GM23338 (cell line): ENCODE measurements around the gene RABGAP1L. TPM values are rescaled to one million over a fixed set of nuclear protein-coding genes. Genes with fewer than 3 reads are reported as not detected.

Experiments used
- ATAC-seq: fragments of 200-7000 bp; cut with Tn5 transposase; 3 replicates; pipeline ENCODE4 v1.9.1; 2020
- DNase-seq: peaks from one replicate; pipeline ENCODE4 v3.0.0-alpha.2; 2015; ENCODE audit warnings: low spot score
- H2AFZ ChIP-seq: fragments of 200-600 bp; sonication (generic); 2 replicates; pipeline ENCODE4 v1.8.0; 2016; ENCODE audit warnings: antibody characterized with exemption, mild to moderate bottlenecking, moderate library complexity
- H3F3A ChIP-seq: fragments of 200-600 bp; sonication (generic); replicated peaks from 2 replicates; pipeline ENCODE4 v1.8.0; 2017; ENCODE audit warnings: antibody characterized with exemption, mixed run types, low read depth
- H3K27ac ChIP-seq: fragments of 200-600 bp; sonication (generic); 2 replicates; pipeline ENCODE4 v1.6.1; 2016; ENCODE audit warnings: low read depth
- H3K27me3 ChIP-seq: fragments of 200-600 bp; sonication (generic); 2 replicates; pipeline ENCODE4 v1.8.0; 2016; ENCODE audit warnings: mild to moderate bottlenecking, mixed run types, moderate library complexity; ENCODE audit not compliant: insufficient read depth
- H3K36me3 ChIP-seq: fragments of 200-600 bp; sonication (generic); 2 replicates; pipeline ENCODE4 v1.8.0; 2016; ENCODE audit warnings: mild to moderate bottlenecking; ENCODE audit not compliant: insufficient read depth
- H3K4me1 ChIP-seq: fragments of 200-600 bp; sonication (generic); 2 replicates; pipeline ENCODE4 v1.8.0; 2016; ENCODE audit warnings: mild to moderate bottlenecking, moderate library complexity; ENCODE audit not compliant: insufficient read depth
- H3K4me2 ChIP-seq: fragments of 200-600 bp; sonication (generic); 2 replicates; pipeline ENCODE4 v1.7.1; 2017; ENCODE audit warnings: mixed run types
- H3K4me3 ChIP-seq: fragments of 200-600 bp; sonication (generic); 2 replicates; pipeline ENCODE4 v1.6.1; 2016; ENCODE audit warnings: mixed run types
- H3K79me2 ChIP-seq: fragments of 200-600 bp; sonication (generic); replicated peaks from 2 replicates; pipeline ENCODE4 v1.8.0; 2017; ENCODE audit warnings: mild to moderate bottlenecking; ENCODE audit not compliant: insufficient read depth
- H3K9me2 ChIP-seq: fragments of 200-600 bp; sonication (generic); 2 replicates; pipeline ENCODE4 v1.8.0; 2017; ENCODE audit not compliant: insufficient read depth
- H4K20me1 ChIP-seq: fragments of 200-600 bp; sonication (generic); replicated peaks from 2 replicates; pipeline ENCODE4 v1.8.0; 2017; ENCODE audit warnings: mild to moderate bottlenecking; ENCODE audit not compliant: insufficient read depth
- H3K27ac Mint-ChIP-seq: 2 replicates; pipeline ENCODE4 v1.8.0; 2020; ENCODE audit warnings: inconsistent platforms, mild to moderate bottlenecking, moderate library complexity, mixed read lengths
- H3K27me3 Mint-ChIP-seq: 3 replicates; pipeline ENCODE4 v1.8.0; 2022; ENCODE audit warnings: low read depth, mild to moderate bottlenecking, moderate library complexity, mixed read lengths, inconsistent platforms; ENCODE audit not compliant: insufficient read depth, poor library complexity
- H3K36me3 Mint-ChIP-seq: 3 replicates; pipeline ENCODE4 v1.8.0; 2021; ENCODE audit warnings: low read depth, mild to moderate bottlenecking, inconsistent platforms, moderate library complexity, mixed read lengths
- H3K4me1 Mint-ChIP-seq: 3 replicates; pipeline ENCODE4 v1.8.0; 2020; ENCODE audit warnings: mild to moderate bottlenecking, inconsistent platforms, mixed read lengths
- H3K4me3 Mint-ChIP-seq: 3 replicates; pipeline ENCODE4 v1.8.0; 2021; ENCODE audit warnings: moderate library complexity, mild to moderate bottlenecking, inconsistent platforms, mixed read lengths
- H3K9me3 Mint-ChIP-seq: 3 replicates; pipeline ENCODE4 v1.8.0; 2020; ENCODE audit warnings: moderate library complexity, mild to moderate bottlenecking, inconsistent platforms, mixed read lengths
- EZH2 ChIP-seq: fragments of 200-600 bp; sonication (generic); IDR thresholded peaks from one replicate; pipeline ENCODE4 v1.8.0; 2017; ENCODE audit warnings: antibody characterized with exemption, mild to moderate bottlenecking, low read depth; ENCODE audit not compliant: unreplicated experiment
- EZH2phosphoT487 ChIP-seq: fragments of 200-600 bp; sonication (generic); IDR thresholded peaks from one replicate; pipeline ENCODE4 v1.8.1; 2018; ENCODE audit warnings: antibody characterized with exemption; ENCODE audit not compliant: unreplicated experiment
- JUNB ChIP-seq: IDR thresholded peaks from one replicate; pipeline ENCODE4 v1.6.1; 2016; ENCODE audit warnings: antibody characterized with exemption; ENCODE audit not compliant: unreplicated experiment
- ZNF331 ChIP-seq: fragments of 250-450 bp; sonication (Bioruptor Pico); IDR thresholded peaks from 2 replicates; pipeline ENCODE4 v1.5.0; 2020; ENCODE audit warnings: low read depth, mild to moderate bottlenecking, moderate library complexity
- polyA plus RNA-seq: library from polyadenylated mRNA; unstranded; fragments of >200 nt; fragmentation: Nextera tagmentation; extraction: Ambion mirVana; gene quantifications from 2 replicates; pipeline ENCODE4 v1.2.1, GENCODE V29; 2016
- total RNA-seq: library from RNA; depleted of rRNA; stranded (reverse); fragments of >200 nt; shearing (Covaris generic); gene quantifications from 2 replicates; pipeline ENCODE4 v1.2.3, GENCODE V29; 2014
- TF ChIP-seq, protein P1 (sequence below), 2 experiments: fragments of 200-600 bp in 1 of 2; sonication (generic) in 1 of 2; conservative IDR thresholded peaks; 2 replicates each; pipeline versions ENCODE4 v1.5.1 to v1.6.1; 2016 to 2017; ENCODE audit warnings: antibody characterized with exemption in 2 of 2, low read depth in 2 of 2, mild to moderate bottlenecking in 2 of 2, moderate library complexity in 1 of 2
- TF ChIP-seq, protein P2 (sequence below): IDR thresholded peaks from one replicate; pipeline ENCODE4 v1.6.1; 2018; ENCODE audit warnings: antibody characterized with exemption; ENCODE audit not compliant: unreplicated experiment

RABGAP1L gene
- total and polyA plus RNA-seq, 2 experiments from 2014 or later: 83.2 to 136 TPM

DNA sequence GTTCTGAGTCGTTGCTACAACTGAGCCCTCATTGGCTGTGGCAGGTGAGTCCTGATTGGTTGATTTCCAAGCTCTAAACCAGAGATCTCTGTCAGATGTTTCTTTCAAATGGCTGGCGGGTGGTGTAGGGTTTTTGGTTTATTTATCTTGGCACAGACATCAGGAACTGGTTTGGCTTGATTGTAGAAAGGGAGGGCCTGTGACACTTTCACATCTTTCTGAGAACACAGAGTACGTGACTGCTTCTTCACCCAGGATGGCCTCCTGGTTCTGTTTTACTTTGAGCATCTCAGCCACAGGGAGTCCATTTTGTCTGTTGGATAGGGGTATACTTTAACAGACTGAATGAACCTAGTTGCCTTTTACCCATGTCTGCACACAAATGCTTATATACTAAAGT is 199.0 kb downstream of the RABGAP1L start:
- Histone ChIP-seq H3K9me2 (no peaks in the 10 kb centered on the region), H3K36me3 (no peaks in the 10 kb centered on the region)

DNA sequence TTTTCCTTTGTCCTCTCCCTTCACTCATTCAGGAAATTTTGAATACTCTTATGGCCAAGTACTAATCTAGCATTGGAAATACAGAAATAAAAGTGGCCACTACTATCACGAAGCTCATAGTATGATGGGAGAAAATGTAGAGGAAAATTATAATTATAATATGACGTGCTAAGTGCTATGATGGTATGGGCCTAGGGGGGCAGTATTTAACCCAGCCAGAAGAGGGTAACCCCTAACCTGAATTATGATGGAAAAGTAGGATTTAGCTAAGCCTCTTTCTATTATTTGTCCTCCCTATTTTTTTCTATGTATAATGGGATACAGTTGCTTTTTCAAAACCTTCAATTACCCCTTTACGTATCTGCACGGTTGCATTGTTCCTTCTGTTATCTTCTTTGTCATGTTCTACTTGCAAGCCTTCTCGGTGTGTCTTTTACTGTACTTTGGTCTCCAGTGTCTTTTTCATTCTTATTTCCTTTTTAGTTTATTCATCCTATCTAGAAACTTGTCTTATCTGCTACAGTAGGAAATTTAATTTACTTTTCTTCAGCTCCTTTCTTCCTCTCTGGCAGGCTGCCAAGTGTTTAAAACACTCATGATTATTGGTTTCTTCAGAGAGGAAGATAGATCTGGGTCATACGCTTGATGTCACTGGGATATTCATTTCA is 199.6 kb downstream of the RABGAP1L start:
- Histone ChIP-seq H3K4me1 (no peaks in the 10 kb centered on the region), H3F3A (no peaks in the 10 kb centered on the region), H3K9me2 (no peaks in the 10 kb centered on the region), H4K20me1 (no peaks in the 10 kb centered on the region), H3K4me2 (no peak overlapping the region), H2AFZ (no peak overlapping the region), H3K36me3 (no peaks in the 10 kb centered on the region), H3K79me2 (no peaks in the 10 kb centered on the region), H3K27ac (no peak overlapping the region), H3K27me3 (no peaks in the 10 kb centered on the region), H3K4me3 (no peak overlapping the region)
- Mint-ChIP-seq H3K36me3 (no peaks in the 10 kb centered on the region), H3K4me3 (no peak overlapping the region), H3K4me1 (no peaks in the 10 kb centered on the region), H3K9me3 (no peaks in the 10 kb centered on the region), H3K27ac (no peak overlapping the region), H3K27me3 (no peaks in the 10 kb centered on the region)
- DNase-seq (peak; percentile 13), ATAC-seq (no peak)
- TF ChIP-seq EZH2phosphoT487: no peak
- TF ChIP-seq, protein P1, sequence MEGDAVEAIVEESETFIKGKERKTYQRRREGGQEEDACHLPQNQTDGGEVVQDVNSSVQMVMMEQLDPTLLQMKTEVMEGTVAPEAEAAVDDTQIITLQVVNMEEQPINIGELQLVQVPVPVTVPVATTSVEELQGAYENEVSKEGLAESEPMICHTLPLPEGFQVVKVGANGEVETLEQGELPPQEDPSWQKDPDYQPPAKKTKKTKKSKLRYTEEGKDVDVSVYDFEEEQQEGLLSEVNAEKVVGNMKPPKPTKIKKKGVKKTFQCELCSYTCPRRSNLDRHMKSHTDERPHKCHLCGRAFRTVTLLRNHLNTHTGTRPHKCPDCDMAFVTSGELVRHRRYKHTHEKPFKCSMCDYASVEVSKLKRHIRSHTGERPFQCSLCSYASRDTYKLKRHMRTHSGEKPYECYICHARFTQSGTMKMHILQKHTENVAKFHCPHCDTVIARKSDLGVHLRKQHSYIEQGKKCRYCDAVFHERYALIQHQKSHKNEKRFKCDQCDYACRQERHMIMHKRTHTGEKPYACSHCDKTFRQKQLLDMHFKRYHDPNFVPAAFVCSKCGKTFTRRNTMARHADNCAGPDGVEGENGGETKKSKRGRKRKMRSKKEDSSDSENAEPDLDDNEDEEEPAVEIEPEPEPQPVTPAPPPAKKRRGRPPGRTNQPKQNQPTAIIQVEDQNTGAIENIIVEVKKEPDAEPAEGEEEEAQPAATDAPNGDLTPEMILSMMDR (conservative IDR thresholded peaks at IDR 0.05; ENCODE audit: low read depth in 2 of 2): peak; percentile 25 to 35; a peak in 2 of 4 replicates

More for the DNA sequence above, 199.0 kb downstream of the RABGAP1L start:
- H3F3A ChIP-seq: no peaks in the 10 kb centered on the region
- no peaks in the 10 kb centered on the region for H4K20me1 ChIP-seq
- no peak overlapping the region for H3K27ac Mint-ChIP-seq
- no peaks in the 10 kb centered on the region for H3K27me3 ChIP-seq
- no peak overlapping the region for H3K27ac ChIP-seq
- no peaks in the 10 kb centered on the region for H3K9me3 Mint-ChIP-seq
- H3K4me3 Mint-ChIP-seq: no peak overlapping the region
- H3K27me3 Mint-ChIP-seq: no peaks in the 10 kb centered on the region
- H3K4me1 ChIP-seq: no peaks in the 10 kb centered on the region
- no peak overlapping the region for H3K4me2 ChIP-seq
- ATAC-seq: no peak
- DNase-seq: no peak
- H2AFZ ChIP-seq: no peak overlapping the region
- H3K79me2 ChIP-seq: no peaks in the 10 kb centered on the region
- no peaks in the 10 kb centered on the region for H3K4me1 Mint-ChIP-seq
- H3K4me3 ChIP-seq: no peak overlapping the region
- no peak for TF ChIP-seq JUNB
- no peak for TF ChIP-seq EZH2phosphoT487
- TF ChIP-seq, protein P1 (conservative IDR thresholded peaks at IDR 0.05; ENCODE audit: low read depth in 2 of 2): no peak
- no peak for TF ChIP-seq ZNF331 (CRISPR knock-in tag)
- H3K36me3 Mint-ChIP-seq: no peaks in the 10 kb centered on the region

DNA sequence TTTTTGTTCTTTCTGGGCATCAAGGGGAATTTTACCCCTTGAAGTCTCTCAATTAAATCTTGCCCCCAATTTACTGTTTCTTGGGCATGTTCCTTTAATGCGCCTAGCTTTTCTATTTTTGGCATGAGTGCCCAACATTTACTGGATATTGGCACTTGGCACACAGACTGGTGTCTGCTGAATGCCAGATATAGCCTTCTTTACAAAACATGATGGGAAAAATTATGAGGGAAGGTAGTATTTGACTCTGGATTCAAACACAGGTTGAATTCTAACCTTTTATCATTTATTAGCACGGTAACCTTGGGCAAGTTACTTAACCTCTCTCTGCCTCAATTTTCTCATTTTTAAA is 200.1 kb downstream of the RABGAP1L start:
- no peaks in the 10 kb centered on the region for H3K9me3 Mint-ChIP-seq
- Histone ChIP-seq H3K36me3 (no peaks in the 10 kb centered on the region), H3K27me3 (no peaks in the 10 kb centered on the region), H3K79me2 (no peaks in the 10 kb centered on the region), H3K27ac (no peak overlapping the region), H3K4me1 (no peaks in the 10 kb centered on the region), H3K9me2 (no peaks in the 10 kb centered on the region), H3K4me3 (no peak overlapping the region), H3F3A (no peaks in the 10 kb centered on the region), H4K20me1 (no peaks in the 10 kb centered on the region), H2AFZ (no peak overlapping the region), H3K4me2 (no peak overlapping the region)
- no peaks in the 10 kb centered on the region for H3K36me3 Mint-ChIP-seq
- DNase-seq: no peak
- TF ChIP-seq EZH2 (no peak), JUNB (no peak), EZH2phosphoT487 (no peak)
- TF ChIP-seq, protein P1 (conservative IDR thresholded peaks at IDR 0.05; ENCODE audit: low read depth in 2 of 2): no peak
- TF ChIP-seq, protein P2, sequence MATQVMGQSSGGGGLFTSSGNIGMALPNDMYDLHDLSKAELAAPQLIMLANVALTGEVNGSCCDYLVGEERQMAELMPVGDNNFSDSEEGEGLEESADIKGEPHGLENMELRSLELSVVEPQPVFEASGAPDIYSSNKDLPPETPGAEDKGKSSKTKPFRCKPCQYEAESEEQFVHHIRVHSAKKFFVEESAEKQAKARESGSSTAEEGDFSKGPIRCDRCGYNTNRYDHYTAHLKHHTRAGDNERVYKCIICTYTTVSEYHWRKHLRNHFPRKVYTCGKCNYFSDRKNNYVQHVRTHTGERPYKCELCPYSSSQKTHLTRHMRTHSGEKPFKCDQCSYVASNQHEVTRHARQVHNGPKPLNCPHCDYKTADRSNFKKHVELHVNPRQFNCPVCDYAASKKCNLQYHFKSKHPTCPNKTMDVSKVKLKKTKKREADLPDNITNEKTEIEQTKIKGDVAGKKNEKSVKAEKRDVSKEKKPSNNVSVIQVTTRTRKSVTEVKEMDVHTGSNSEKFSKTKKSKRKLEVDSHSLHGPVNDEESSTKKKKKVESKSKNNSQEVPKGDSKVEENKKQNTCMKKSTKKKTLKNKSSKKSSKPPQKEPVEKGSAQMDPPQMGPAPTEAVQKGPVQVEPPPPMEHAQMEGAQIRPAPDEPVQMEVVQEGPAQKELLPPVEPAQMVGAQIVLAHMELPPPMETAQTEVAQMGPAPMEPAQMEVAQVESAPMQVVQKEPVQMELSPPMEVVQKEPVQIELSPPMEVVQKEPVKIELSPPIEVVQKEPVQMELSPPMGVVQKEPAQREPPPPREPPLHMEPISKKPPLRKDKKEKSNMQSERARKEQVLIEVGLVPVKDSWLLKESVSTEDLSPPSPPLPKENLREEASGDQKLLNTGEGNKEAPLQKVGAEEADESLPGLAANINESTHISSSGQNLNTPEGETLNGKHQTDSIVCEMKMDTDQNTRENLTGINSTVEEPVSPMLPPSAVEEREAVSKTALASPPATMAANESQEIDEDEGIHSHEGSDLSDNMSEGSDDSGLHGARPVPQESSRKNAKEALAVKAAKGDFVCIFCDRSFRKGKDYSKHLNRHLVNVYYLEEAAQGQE: no peak
- H3K4me1 Mint-ChIP-seq: no peaks in the 10 kb centered on the region
- peaks cover 1% of the 10 kb centered on the region for H3K27me3 Mint-ChIP-seq
- ATAC-seq: no peak
- H3K27ac Mint-ChIP-seq: no peak overlapping the region
- no peak overlapping the region for H3K4me3 Mint-ChIP-seq
